Osteoblast (primary cell): ENCODE results near the gene SEPTIN2. TPM values are rescaled to one million over a fixed set of nuclear protein-coding genes. Genes with fewer than 3 reads are reported as not detected.

ENCODE experiments used
- DNase-seq: peaks from one replicate; pipeline ENCODE4 v3.0.0; 2011; ENCODE audit warnings: low spot score, mixed read lengths; ENCODE audit not compliant: insufficient read length; ENCODE audit errors: missing footprints
- H2AFZ ChIP-seq: 2 replicates; pipeline ENCODE4 v1.6.0; 2011; ENCODE audit warnings: mild to moderate bottlenecking, low read length
- H3K27ac ChIP-seq: 2 replicates; pipeline ENCODE4 v1.5.1; 2011; ENCODE audit warnings: mild to moderate bottlenecking, low read depth, low read length, moderate library complexity
- H3K27me3 ChIP-seq: 2 replicates; pipeline ENCODE4 v1.6.0; 2012; ENCODE audit warnings: mild to moderate bottlenecking, control low read depth, inconsistent platforms, low read length, moderate library complexity; ENCODE audit not compliant: insufficient read depth
- H3K36me3 ChIP-seq: 2 replicates; pipeline ENCODE4 v1.5.1; 2011; ENCODE audit warnings: mild to moderate bottlenecking, low read length, control low read depth, moderate library complexity; ENCODE audit not compliant: insufficient read depth
- H3K4me1 ChIP-seq: 2 replicates; pipeline ENCODE4 v1.5.1; 2011; ENCODE audit warnings: mild to moderate bottlenecking, low read length, control low read depth, moderate library complexity; ENCODE audit not compliant: insufficient read depth
- H3K4me2 ChIP-seq: 2 replicates; pipeline ENCODE4 v1.6.0; 2011; ENCODE audit warnings: mild to moderate bottlenecking, low read length; ENCODE audit not compliant: insufficient read depth
- H3K4me3 ChIP-seq: fragments of 200-600 bp; sonication (generic); 3 replicates; pipeline ENCODE4 v1.5.1; 2012; ENCODE audit warnings: mild to moderate bottlenecking, low read length, inconsistent platforms; ENCODE audit not compliant: insufficient read depth
- H3K79me2 ChIP-seq: 2 replicates; pipeline ENCODE4 v1.6.0; 2012; ENCODE audit warnings: mild to moderate bottlenecking, low read length, control low read depth, inconsistent platforms; ENCODE audit not compliant: insufficient read depth
- H3K9me3 ChIP-seq: 2 replicates; pipeline ENCODE4 v1.5.1; 2011; ENCODE audit warnings: low read depth, low read length, control low read depth
- H4K20me1 ChIP-seq: 2 replicates; pipeline ENCODE4 v1.6.0; 2012; ENCODE audit warnings: mild to moderate bottlenecking, low read length, control low read depth; ENCODE audit not compliant: insufficient read depth
- total RNA-seq: library from RNA; depleted of rRNA; stranded (reverse); fragments of >200 nt; gene quantifications from 2 replicates; pipeline ENCODE4 v1.2.3, GENCODE V29; 2012
- TF ChIP-seq, protein P1 (sequence below): IDR thresholded peaks from 2 replicates; pipeline ENCODE4 v1.5.1; 2011; ENCODE audit warnings: mild to moderate bottlenecking, low read depth, low read length, moderate library complexity; ENCODE audit errors: extremely low read depth

The SEPTIN2 gene
- total RNA-seq, 1 donor = 418 TPM

DNA sequence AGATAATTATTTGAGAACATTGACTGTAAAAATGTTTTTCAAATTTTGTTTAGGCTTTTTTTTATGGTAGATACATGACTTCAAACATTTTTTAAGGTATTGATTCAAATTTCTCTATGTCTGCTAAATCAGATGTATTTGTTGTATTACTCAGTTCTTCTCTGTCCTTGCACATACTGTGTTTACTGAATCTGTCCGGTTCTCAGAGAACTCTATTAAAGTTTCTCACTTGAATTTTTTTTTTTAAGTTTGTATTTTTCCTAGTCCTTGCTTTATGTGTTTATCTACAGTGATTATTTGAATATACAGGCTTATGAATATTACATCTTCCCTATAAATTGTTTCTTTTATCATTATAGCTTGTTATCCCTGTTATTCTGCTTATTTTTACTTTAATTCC is 5.3 kb downstream of the SEPTIN2 start:
- no peak for DNase-seq
- Histone ChIP-seq H2AFZ (no peak overlapping the region), H3K4me2 (peak overlapping the region; percentile 41), H3K4me3 (no peak overlapping the region), H3K27me3 (no peaks in the 10 kb centered on the region), H3K4me1 (peaks cover 47% of the 10 kb centered on the region), H4K20me1 (peaks cover 75% of the 10 kb centered on the region), H3K36me3 (peaks cover 15% of the 10 kb centered on the region), H3K9me3 (no peaks in the 10 kb centered on the region), H3K27ac (peak overlapping the region; percentile 8), H3K79me2 (peaks cover 100% of the 10 kb centered on the region)
- TF ChIP-seq, protein P1, sequence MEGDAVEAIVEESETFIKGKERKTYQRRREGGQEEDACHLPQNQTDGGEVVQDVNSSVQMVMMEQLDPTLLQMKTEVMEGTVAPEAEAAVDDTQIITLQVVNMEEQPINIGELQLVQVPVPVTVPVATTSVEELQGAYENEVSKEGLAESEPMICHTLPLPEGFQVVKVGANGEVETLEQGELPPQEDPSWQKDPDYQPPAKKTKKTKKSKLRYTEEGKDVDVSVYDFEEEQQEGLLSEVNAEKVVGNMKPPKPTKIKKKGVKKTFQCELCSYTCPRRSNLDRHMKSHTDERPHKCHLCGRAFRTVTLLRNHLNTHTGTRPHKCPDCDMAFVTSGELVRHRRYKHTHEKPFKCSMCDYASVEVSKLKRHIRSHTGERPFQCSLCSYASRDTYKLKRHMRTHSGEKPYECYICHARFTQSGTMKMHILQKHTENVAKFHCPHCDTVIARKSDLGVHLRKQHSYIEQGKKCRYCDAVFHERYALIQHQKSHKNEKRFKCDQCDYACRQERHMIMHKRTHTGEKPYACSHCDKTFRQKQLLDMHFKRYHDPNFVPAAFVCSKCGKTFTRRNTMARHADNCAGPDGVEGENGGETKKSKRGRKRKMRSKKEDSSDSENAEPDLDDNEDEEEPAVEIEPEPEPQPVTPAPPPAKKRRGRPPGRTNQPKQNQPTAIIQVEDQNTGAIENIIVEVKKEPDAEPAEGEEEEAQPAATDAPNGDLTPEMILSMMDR = no peak

- H3K9me3 ChIP-seq = no peaks in the 10 kb centered on the region
- no peak overlapping the region for H3K4me3 ChIP-seq
- H3K27me3 ChIP-seq = no peaks in the 10 kb centered on the region
- peaks cover 71% of the 10 kb centered on the region for H4K20me1 ChIP-seq
- DNase-seq = no peak
- peaks cover 99% of the 10 kb centered on the region for H3K79me2 ChIP-seq
- no peak overlapping the region for H2AFZ ChIP-seq
- H3K4me2 ChIP-seq = peak overlapping the region; percentile 3
- H3K4me1 ChIP-seq = peaks cover 45% of the 10 kb centered on the region
- H3K36me3 ChIP-seq = peaks cover 20% of the 10 kb centered on the region
- TF ChIP-seq, protein P1 = no peak
- H3K27ac ChIP-seq = no peak overlapping the region
Measured at GRCh38 chr2:241321886-241322285, 6.2 kb downstream of the SEPTIN2 start.

DNA sequence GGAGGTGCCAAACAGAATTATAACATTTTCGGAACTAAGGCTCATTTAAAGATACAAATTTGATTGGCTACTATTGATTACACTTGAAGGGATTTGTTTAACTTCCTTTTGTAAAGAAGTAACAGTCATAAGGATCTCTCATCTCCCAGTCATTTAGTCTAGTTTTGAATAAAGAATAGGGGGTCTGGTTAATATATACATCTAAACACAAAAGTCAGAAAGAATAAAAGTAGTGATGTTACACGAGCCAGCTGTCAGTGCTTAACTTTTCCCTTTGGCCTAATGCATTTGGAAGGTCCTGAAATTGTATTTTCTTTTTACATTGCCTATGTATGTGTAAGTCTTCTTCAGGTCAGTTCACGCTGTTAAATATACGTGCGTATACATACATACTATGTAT is 8.1 kb downstream of the SEPTIN2 start:
- Histone ChIP-seq H3K36me3 (peaks cover 24% of the 10 kb centered on the region), H3K9me3 (no peaks in the 10 kb centered on the region)

GRCh38 chr2:241324775-241325174 is 9.1 kb downstream of the SEPTIN2 start:
- H3K4me3 ChIP-seq = no peak overlapping the region
- H3K79me2 ChIP-seq = peaks cover 97% of the 10 kb centered on the region
- H3K27me3 ChIP-seq = no peaks in the 10 kb centered on the region
- H3K9me3 ChIP-seq = no peaks in the 10 kb centered on the region
- TF ChIP-seq, protein P1 = no peak
- H4K20me1 ChIP-seq = peaks cover 49% of the 10 kb centered on the region
- DNase-seq = no peak
- peaks cover 31% of the 10 kb centered on the region for H3K36me3 ChIP-seq
- H2AFZ ChIP-seq = no peak overlapping the region
- peaks cover 23% of the 10 kb centered on the region for H3K4me1 ChIP-seq
- H3K4me2 ChIP-seq = peak overlapping the region; percentile 14
- H3K27ac ChIP-seq = peak overlapping the region; percentile 72

More for the DNA sequence above, 8.1 kb downstream of the SEPTIN2 start:
- no peak overlapping the region for H3K4me3 ChIP-seq
- peaks cover 99% of the 10 kb centered on the region for H3K79me2 ChIP-seq
- no peak overlapping the region for H3K4me2 ChIP-seq
- H3K27ac ChIP-seq = peak overlapping the region; percentile 72
- no peak overlapping the region for H2AFZ ChIP-seq
- no peaks in the 10 kb centered on the region for H3K27me3 ChIP-seq
- H3K4me1 ChIP-seq = peaks cover 28% of the 10 kb centered on the region
- peaks cover 59% of the 10 kb centered on the region for H4K20me1 ChIP-seq
- TF ChIP-seq, protein P1 = no peak
- no peak for DNase-seq
